GM10847 (cell line): ENCODE results near the gene DCTN5.

ENCODE experiments used
- POLR2A ChIP-seq: IDR thresholded peaks from 2 replicates; pipeline ENCODE4 v1.6.1; 2011; ENCODE audit not compliant: insufficient read length; ENCODE audit errors: extremely low read depth

Gene DCTN5

GRCh38 chr16:23640615-23640930, 693 bp upstream of the DCTN5 start:
- no peak for TF ChIP-seq POLR2A

GRCh38 chr16:23642246-23642774, 1.0 kb downstream of the DCTN5 start:
- TF ChIP-seq POLR2A, result no peak

GRCh38 chr16:23650674-23651416, 9.6 kb downstream of the DCTN5 start:
- TF ChIP-seq POLR2A, result no peak

- no peak for TF ChIP-seq POLR2A
Measured at GRCh38 chr16:23651943-23652468, 10.7 kb downstream of the DCTN5 start.

- TF ChIP-seq POLR2A, result no peak
Measured at GRCh38 chr16:23663918-23664317, 22.7 kb downstream of the DCTN5 start.

GRCh38 chr16:23666571-23667354, 25.5 kb downstream of the DCTN5 start:
- TF ChIP-seq POLR2A, result no peak

- TF ChIP-seq POLR2A, result no peak
Measured at GRCh38 chr16:23667355-23667659, 26.0 kb downstream of the DCTN5 start.

GRCh38 chr16:23668225-23668624, 27.0 kb downstream of the DCTN5 start:
- TF ChIP-seq POLR2A, result no peak

GRCh38 chr16:23668873-23669272, 27.6 kb downstream of the DCTN5 start:
- TF ChIP-seq POLR2A, result no peak

GRCh38 chr16:23670137-23670776, 29.0 kb downstream of the DCTN5 start:
- no peak for TF ChIP-seq POLR2A

GRCh38 chr16:23673971-23674614, 32.8 kb downstream of the DCTN5 start:
- TF ChIP-seq POLR2A, result no peak

- no peak for TF ChIP-seq POLR2A
Measured at GRCh38 chr16:23676924-23677480, 35.7 kb downstream of the DCTN5 start.

GRCh38 chr16:23678430-23679273, 37.4 kb downstream of the DCTN5 start, which contains the start of gene PLK1:
Gene PLK1 (plus strand): TSS chr16:23678889. CDS start chr16:23678933, 44 bp downstream.
- peak; percentile 48 for TF ChIP-seq POLR2A

- TF ChIP-seq POLR2A, result no peak
Measured at GRCh38 chr16:23679274-23679985, 38.2 kb downstream of the DCTN5 start.

GRCh38 chr16:23679986-23680336, 38.7 kb downstream of the DCTN5 start:
- TF ChIP-seq POLR2A, result no peak
